Inflammatory macrophage treated with lipopolysaccharide for 1 hour (primary cell): ENCODE data around the gene CCDC174.

Source experiments
- DNase-seq, 2 donors: peaks; one replicate each; pipeline ENCODE4 v3.0.0-alpha.2; 2020 to 2022

Gene CCDC174

GRCh38 chr3:14657579-14657978 lies 6.0 kb downstream of the CCDC174 start:
- no peak for DNase-seq

GRCh38 chr3:14658978-14659377 lies 7.4 kb downstream of the CCDC174 start:
- no peak for DNase-seq

- no peak for DNase-seq
Observed at GRCh38 chr3:14660942-14661341, 9.4 kb downstream of the CCDC174 start.

- no peak for DNase-seq
Observed at GRCh38 chr3:14663396-14664135, 12.0 kb downstream of the CCDC174 start.

- DNase-seq, result no peak
Observed at GRCh38 chr3:14664170-14664569, 12.6 kb downstream of the CCDC174 start.

- no peak for DNase-seq
Observed at GRCh38 chr3:14672588-14672987, 21.0 kb downstream of the CCDC174 start.

- DNase-seq, result no peak
Observed at GRCh38 chr3:14674841-14675240, 23.3 kb downstream of the CCDC174 start, which contains the start of gene C3orf20. TSS of gene C3orf20 (plus strand) at chr3:14675141. CDS start at chr3:14682714, 7,573 bp downstream.

GRCh38 chr3:14676881-14677280 lies 25.3 kb downstream of the CCDC174 start:
- no peak for DNase-seq

GRCh38 chr3:14678015-14678503 lies 26.5 kb downstream of the CCDC174 start:
- DNase-seq, result no peak

GRCh38 chr3:14680115-14680514 lies 28.6 kb downstream of the CCDC174 start:
- no peak for DNase-seq

GRCh38 chr3:14680716-14681115 lies 29.2 kb downstream of the CCDC174 start:
- no peak for DNase-seq

GRCh38 chr3:14684447-14684846 lies 32.9 kb downstream of the CCDC174 start:
- DNase-seq, result no peak

GRCh38 chr3:14685179-14685578 lies 33.6 kb downstream of the CCDC174 start:
- DNase-seq, result peak in 1 of 2 donors; percentile 10

- DNase-seq, result no peak
Observed at GRCh38 chr3:14687360-14687759, 35.8 kb downstream of the CCDC174 start.

GRCh38 chr3:14688525-14688924 lies 37.0 kb downstream of the CCDC174 start:
- DNase-seq, result no peak

- peak; percentile 10 to 11 for DNase-seq
Observed at GRCh38 chr3:14689247-14689980, 37.9 kb downstream of the CCDC174 start.

GRCh38 chr3:14691239-14691638 lies 39.7 kb downstream of the CCDC174 start:
- DNase-seq, result peak; percentile 66 to 75

- DNase-seq, result peak in 1 of 2 donors; percentile 2
Observed at GRCh38 chr3:14691719-14692118, 40.2 kb downstream of the CCDC174 start.

GRCh38 chr3:14698601-14699244 lies 47.2 kb downstream of the CCDC174 start:
- no peak for DNase-seq

GRCh38 chr3:14699643-14700042 lies 48.1 kb downstream of the CCDC174 start:
- no peak for DNase-seq

- DNase-seq, result no peak
Observed at GRCh38 chr3:14700891-14701290, 49.3 kb downstream of the CCDC174 start.

- DNase-seq, result no peak
Observed at GRCh38 chr3:14701676-14702075, 50.1 kb downstream of the CCDC174 start.

- no peak for DNase-seq
Observed at GRCh38 chr3:14703128-14703750, 51.7 kb downstream of the CCDC174 start.
